Measurements from ENCODE around the gene EPB41L3.

DNA sequence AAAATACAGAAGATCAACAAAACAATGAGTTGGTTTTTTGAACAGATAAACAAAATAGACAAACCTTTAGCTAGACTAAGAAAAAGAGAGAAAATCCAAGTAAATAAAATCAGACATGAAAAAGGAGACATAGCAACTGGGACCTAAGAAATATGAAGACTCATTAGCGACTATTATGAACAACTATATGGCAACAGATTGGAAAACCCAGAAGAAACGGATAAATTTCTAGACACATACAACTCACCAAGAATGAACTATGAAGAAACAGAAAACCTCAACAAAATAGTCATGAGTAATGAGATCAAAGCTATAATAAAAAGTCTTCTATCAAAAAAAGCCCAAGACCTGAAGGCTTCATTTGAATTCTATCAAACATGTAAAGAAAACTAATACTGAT, 59.3 kb downstream of the EPB41L3 start:
- TF ChIP-seq POLR2A (IDR thresholded peaks at IDR 0.05; ENCODE audit: low read length), result no peak
- TF ChIP-seq GATA1 (IDR thresholded peaks at IDR 0.05; ENCODE audit: low read depth, low read length), result no peak
